ENCODE measurements around the gene KNDC1.

DNA sequence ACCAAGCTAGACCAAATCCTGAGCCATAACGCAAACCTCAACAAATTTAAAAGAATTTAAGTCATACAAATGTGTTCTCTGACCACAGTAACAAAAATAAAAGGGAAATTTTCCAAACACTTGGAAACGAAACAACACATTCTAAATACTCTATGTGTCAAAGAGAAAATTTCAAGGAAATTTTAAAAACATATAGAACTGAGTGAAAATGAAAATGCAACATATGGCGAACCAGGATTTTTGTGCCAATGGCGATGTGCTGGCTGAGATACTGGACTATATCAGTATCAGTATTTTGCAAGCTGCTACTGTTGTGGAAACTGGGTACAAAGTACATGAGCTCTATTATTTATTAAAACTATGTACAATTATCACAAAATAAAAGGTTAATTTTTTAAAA lies 34.1 kb downstream of the KNDC1 start:
- TF ChIP-seq, protein P1, sequence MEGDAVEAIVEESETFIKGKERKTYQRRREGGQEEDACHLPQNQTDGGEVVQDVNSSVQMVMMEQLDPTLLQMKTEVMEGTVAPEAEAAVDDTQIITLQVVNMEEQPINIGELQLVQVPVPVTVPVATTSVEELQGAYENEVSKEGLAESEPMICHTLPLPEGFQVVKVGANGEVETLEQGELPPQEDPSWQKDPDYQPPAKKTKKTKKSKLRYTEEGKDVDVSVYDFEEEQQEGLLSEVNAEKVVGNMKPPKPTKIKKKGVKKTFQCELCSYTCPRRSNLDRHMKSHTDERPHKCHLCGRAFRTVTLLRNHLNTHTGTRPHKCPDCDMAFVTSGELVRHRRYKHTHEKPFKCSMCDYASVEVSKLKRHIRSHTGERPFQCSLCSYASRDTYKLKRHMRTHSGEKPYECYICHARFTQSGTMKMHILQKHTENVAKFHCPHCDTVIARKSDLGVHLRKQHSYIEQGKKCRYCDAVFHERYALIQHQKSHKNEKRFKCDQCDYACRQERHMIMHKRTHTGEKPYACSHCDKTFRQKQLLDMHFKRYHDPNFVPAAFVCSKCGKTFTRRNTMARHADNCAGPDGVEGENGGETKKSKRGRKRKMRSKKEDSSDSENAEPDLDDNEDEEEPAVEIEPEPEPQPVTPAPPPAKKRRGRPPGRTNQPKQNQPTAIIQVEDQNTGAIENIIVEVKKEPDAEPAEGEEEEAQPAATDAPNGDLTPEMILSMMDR (IDR thresholded peaks at IDR 0.05): no peak
- TF ChIP-seq POLR2A (IDR thresholded peaks at IDR 0.05): no peak
